OCI-LY3 (cell line): ENCODE results near the gene RAN.

ENCODE experiments used
- EZH2phosphoT487 ChIP-seq: fragments of 200-600 bp; shearing (Covaris generic); IDR thresholded peaks from 2 replicates; pipeline ENCODE4 v1.6.1; 2018; ENCODE audit warnings: antibody characterized with exemption, mixed run types, low read depth
- TF ChIP-seq, protein P1 (sequence below): fragments of 200-600, 300-600 bp; sonication (generic); IDR thresholded peaks from 2 replicates; pipeline ENCODE4 v1.5.1; 2014; ENCODE audit warnings: antibody characterized with exemption, low read length, low read depth

DNA sequence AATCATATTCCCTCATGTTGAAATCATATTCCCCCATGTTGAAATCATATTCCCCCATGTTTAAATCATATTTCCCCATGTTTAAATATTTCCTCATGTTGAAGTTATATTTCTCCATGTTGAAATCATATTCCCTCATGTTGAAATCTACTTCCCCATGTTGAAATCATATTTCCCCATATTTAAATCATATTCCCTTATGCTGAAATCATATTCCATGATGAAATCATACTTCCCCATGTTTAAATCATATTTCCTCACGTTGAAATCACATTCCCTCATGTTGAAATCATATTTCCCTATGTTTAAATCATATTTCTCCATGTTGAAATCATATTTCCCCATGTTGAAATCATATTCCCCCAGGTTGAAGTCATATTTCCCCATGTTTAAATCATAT is 47.2 kb downstream of the RAN start:
- TF ChIP-seq, protein P1, sequence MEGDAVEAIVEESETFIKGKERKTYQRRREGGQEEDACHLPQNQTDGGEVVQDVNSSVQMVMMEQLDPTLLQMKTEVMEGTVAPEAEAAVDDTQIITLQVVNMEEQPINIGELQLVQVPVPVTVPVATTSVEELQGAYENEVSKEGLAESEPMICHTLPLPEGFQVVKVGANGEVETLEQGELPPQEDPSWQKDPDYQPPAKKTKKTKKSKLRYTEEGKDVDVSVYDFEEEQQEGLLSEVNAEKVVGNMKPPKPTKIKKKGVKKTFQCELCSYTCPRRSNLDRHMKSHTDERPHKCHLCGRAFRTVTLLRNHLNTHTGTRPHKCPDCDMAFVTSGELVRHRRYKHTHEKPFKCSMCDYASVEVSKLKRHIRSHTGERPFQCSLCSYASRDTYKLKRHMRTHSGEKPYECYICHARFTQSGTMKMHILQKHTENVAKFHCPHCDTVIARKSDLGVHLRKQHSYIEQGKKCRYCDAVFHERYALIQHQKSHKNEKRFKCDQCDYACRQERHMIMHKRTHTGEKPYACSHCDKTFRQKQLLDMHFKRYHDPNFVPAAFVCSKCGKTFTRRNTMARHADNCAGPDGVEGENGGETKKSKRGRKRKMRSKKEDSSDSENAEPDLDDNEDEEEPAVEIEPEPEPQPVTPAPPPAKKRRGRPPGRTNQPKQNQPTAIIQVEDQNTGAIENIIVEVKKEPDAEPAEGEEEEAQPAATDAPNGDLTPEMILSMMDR, result no peak
- no peak for TF ChIP-seq EZH2phosphoT487
